ENCODE data around the gene IFITM2.

DNA sequence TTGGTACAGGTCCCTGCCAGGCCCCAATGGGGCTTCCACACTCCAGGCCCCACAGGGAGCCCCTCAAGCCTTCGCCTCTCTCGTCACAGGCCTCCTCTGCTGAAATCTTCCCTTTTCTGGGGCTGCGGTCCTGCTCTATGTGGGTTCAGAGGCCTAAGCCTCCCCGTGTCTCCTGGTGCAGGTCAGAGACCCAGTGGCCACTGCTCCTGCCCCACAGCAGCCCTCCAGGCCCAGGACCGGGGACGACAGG, 18.9 kb downstream of the IFITM2 start:
- TF ChIP-seq CTCF (conservative IDR thresholded peaks at IDR 0.05; ENCODE audit: low read length) (no peak), EZH2phosphoT487 (IDR thresholded peaks at IDR 0.05; ENCODE audit: borderline replicate concordance) (no peak)
